Ovary (tissue), 9 donors: ENCODE measurements around the gene NPAS2. TPM values are rescaled to one million over a fixed set of nuclear protein-coding genes. Genes with fewer than 3 reads are reported as not detected.

ENCODE experiments used
- DNase-seq, 5 donors: peaks; one replicate each; pipeline ENCODE4 v3.0.0-alpha.2; 2019 to 2020
- H3K27ac ChIP-seq, 2 donors: fragments of 200-600 bp; one replicate each; pipeline versions ENCODE4 v1.5.1 to v1.8.0; 2019 to 2022
- H3K27me3 ChIP-seq: fragments of 200-600 bp; one replicate; pipeline ENCODE4 v1.8.0; 2022
- H3K36me3 ChIP-seq: fragments of 200-600 bp; sonication (generic); one replicate; pipeline ENCODE4 v1.5.1; 2019
- H3K4me1 ChIP-seq: one replicate; pipeline ENCODE4 v1.8.1; 2013; ENCODE audit warnings: mild to moderate bottlenecking, moderate library complexity; ENCODE audit not compliant: insufficient read depth
- H3K4me3 ChIP-seq: fragments of 200-600 bp; sonication (generic); one replicate; pipeline ENCODE4 v1.5.1; 2017
- H3K9me3 ChIP-seq, 2 donors: fragments of 200-600 bp in 1 of 2; sonication (generic) in 1 of 2; one replicate each; pipeline versions ENCODE4 v1.5.1 to v1.8.1; 2013 to 2019; ENCODE audit warnings: mild to moderate bottlenecking in 1 of 2, moderate library complexity in 1 of 2
- CTCF ChIP-seq, 3 donors: fragments of 450-650 bp in 2 of 3; fragments of 200-600 bp in 1 of 3; IDR thresholded peaks; one replicate each; pipeline versions ENCODE4 v1.5.1 to v1.8.0; 2016 to 2022; ENCODE audit warnings: antibody characterized with exemption in 3 of 3, mild to moderate bottlenecking in 1 of 3
- EP300 ChIP-seq: sonication (generic); formaldehyde crosslinking; IDR thresholded peaks from one replicate; pipeline ENCODE4 v1.6.1; 2017; ENCODE audit warnings: antibody characterized with exemption
- POLR2A ChIP-seq: fragments of 450-650 bp; IDR thresholded peaks from one replicate; pipeline ENCODE4 v1.6.1; 2017; ENCODE audit warnings: antibody characterized with exemption, mild to moderate bottlenecking, moderate library complexity
- WGBS, 3 donors: extraction: QIAGEN DNeasy Blood & Tissue Kit in 1 of 3; methylation state at CpG; one replicate each; pipeline versions ENCODE4 v1.1.5 to v1.1.7; 2013 to 2017; 5-methylcytosine and 5-hydroxymethylcytosine counted together
- intact Hi-C, 4 donors: fragments of 100-400 bp; cut with DNase I; formaldehyde crosslinking; loops; one replicate each; pipeline versions ENCODE4 v1.11.0 to v1.15.1; 2022 to 2023
- polyA plus RNA-seq, 2 donors: library from polyadenylated mRNA; stranded (reverse); fragments of 200-250 nt in 1 of 2; fragments of 350-450 nt in 1 of 2; fragmentation: Illumina TruSeq in 1 of 2; extraction: RNeasy Lipid Tissue Mini Kit (QIAGEN cat#74804) in 1 of 2; gene quantifications; one replicate each; pipeline ENCODE4 v1.2.3, GENCODE V29; 2013 to 2014
- total RNA-seq, 7 donors: library from RNA; depleted of rRNA in 2 of 7; stranded (reverse); fragments of >200 nt in 2 of 7; fragmentation: NEBNext Ultra II Directional in 3 of 7; extraction: Animal tissue kit (Norgen Biotek cat#: 25700) in 3 of 7; gene quantifications; one replicate each; pipeline versions ENCODE4 v1.1.0 to v1.2.4, GENCODE V29; 2016 to 2023
- donor health status: DM: no; HTN: no; CAD: no; lungs with moderate emphysema.
- donor health status: DM: no; HTN: no; CAD: no.
- donor health status: Bipolar disorder and iron deficiency.
- donor health status: DM: yes; HTN: yes; CAD: no.
- donor health status: DM: no; HTN: no; CAD: no.
- donor health status: DM: yes; HTN: yes; CAD: no.

NPAS2 gene
- total and polyA plus RNA-seq, 9 donors, result 1.6 to 20.6 (median 7.3) TPM

- no peaks in the 10 kb centered on the region for H3K9me3 ChIP-seq
- no peak overlapping the region for H3K4me3 ChIP-seq
- no peak for DNase-seq
- H3K4me1 ChIP-seq, result no peaks in the 10 kb centered on the region
- H3K27ac ChIP-seq, result no peak overlapping the region
- H3K27me3 ChIP-seq, result no peaks in the 10 kb centered on the region
- intact Hi-C loops, result no loop called here
- 54 to 55% (median 54%) methylated on average over 16 of the region's 16 CpGs for WGBS, 3 donors
- no peaks in the 10 kb centered on the region for H3K36me3 ChIP-seq
- no peak for TF ChIP-seq EP300
- no peak for TF ChIP-seq CTCF (IDR thresholded peaks at IDR 0.05)
- no peak for TF ChIP-seq POLR2A
Measured at GRCh38 chr2:100957996-100958653, 138.2 kb downstream of the NPAS2 start.

DNA sequence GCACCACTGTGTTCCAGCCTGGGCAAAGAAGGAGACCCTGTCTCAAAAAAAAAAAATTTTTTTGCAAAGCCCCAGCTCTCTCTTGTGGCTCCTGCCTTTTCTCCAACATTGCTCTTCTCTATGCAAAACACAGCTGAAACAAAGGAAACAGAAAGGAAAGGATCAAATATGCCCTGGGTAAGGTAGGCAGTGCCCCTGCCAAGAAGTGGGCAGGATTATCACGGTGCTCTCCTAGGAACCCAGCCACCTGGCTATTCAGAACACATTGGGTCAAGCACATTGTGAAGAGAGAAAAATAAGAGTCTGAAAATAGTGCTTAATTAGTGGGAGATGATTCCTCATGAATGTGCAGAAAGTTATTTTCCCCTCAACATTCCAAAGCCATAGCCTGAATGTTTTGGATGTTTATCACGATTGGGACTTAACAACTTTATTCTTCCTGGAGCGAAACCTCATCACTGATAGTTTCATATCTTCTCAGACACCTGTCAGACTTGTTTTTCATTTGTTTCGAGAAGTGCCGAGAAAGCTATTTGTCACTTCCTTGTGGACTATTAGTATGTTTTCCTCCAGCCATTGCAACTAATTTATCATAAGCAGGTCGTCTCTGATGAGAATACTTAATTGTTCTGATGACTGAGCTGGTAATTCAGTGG lies 139.4 kb downstream of the NPAS2 start:
- intact Hi-C loops, result no loop called here
- H3K4me1 ChIP-seq, result no peaks in the 10 kb centered on the region
- H3K9me3 ChIP-seq, result no peaks in the 10 kb centered on the region
- no peak overlapping the region for H3K4me3 ChIP-seq
- no peaks in the 10 kb centered on the region for H3K27me3 ChIP-seq
- no peak for DNase-seq
- no peak overlapping the region for H3K27ac ChIP-seq
- 24 to 33% (median 30%) methylated on average over 6 of the region's 6 CpGs for WGBS, 3 donors
- H3K36me3 ChIP-seq, result no peaks in the 10 kb centered on the region
- TF ChIP-seq POLR2A, result no peak
- no peak for TF ChIP-seq CTCF (IDR thresholded peaks at IDR 0.05)
- TF ChIP-seq EP300, result no peak

GRCh38 chr2:100960688-100961087 lies 140.7 kb downstream of the NPAS2 start:
- Histone ChIP-seq H3K27me3 (no peaks in the 10 kb centered on the region), H3K4me1 (no peaks in the 10 kb centered on the region), H3K9me3 (no peaks in the 10 kb centered on the region), H3K27ac (no peak overlapping the region), H3K4me3 (no peak overlapping the region), H3K36me3 (no peaks in the 10 kb centered on the region)
- no peak for DNase-seq
- no peak for TF ChIP-seq CTCF (IDR thresholded peaks at IDR 0.05)
- TF ChIP-seq EP300, result no peak
- TF ChIP-seq POLR2A, result no peak
- WGBS, 3 donors, result 88 to 95% (median 93%) methylated on average over 4 of the region's 4 CpGs
- intact Hi-C loops, result no loop called here

- no peak overlapping the region for H3K27ac ChIP-seq
- H3K36me3 ChIP-seq, result no peaks in the 10 kb centered on the region
- DNase-seq, result no peak
- 57 to 70% (median 58%) methylated on average over 12 of the region's 12 CpGs for WGBS, 3 donors
- TF ChIP-seq POLR2A (no peak), EP300 (no peak), CTCF (IDR thresholded peaks at IDR 0.05) (no peak)
- H3K9me3 ChIP-seq, result no peaks in the 10 kb centered on the region
- intact Hi-C loops, result no loop called here
- H3K4me3 ChIP-seq, result no peak overlapping the region
- no peaks in the 10 kb centered on the region for H3K27me3 ChIP-seq
- no peaks in the 10 kb centered on the region for H3K4me1 ChIP-seq
Measured at GRCh38 chr2:100962366-100963025, 142.6 kb downstream of the NPAS2 start.
